H9 (cell line): Measurements from ENCODE around the gene RAD18. TPM values are rescaled to one million over a fixed set of nuclear protein-coding genes. Genes with fewer than 3 reads are reported as not detected.
A peak's percentile ranks its signal among the peaks of the same experiment; 100 is the strongest.

Experiments
- DNase-seq: peaks from one replicate; pipeline ENCODE4 v3.0.0-alpha.2; 2017
- H2AFZ ChIP-seq: one replicate; pipeline ENCODE4 v1.6.1; 2013; ENCODE audit warnings: mild to moderate bottlenecking, low read length, control low read depth, moderate library complexity
- H2AK5ac ChIP-seq: 2 replicates; pipeline ENCODE4 v1.6.1; 2013; ENCODE audit warnings: low read length, control low read depth, mixed read lengths; ENCODE audit not compliant: insufficient read length
- H2BK120ac ChIP-seq: one replicate; pipeline ENCODE4 v1.6.1; 2013; ENCODE audit warnings: low read depth, mild to moderate bottlenecking, low read length, control low read depth, inconsistent platforms; ENCODE audit not compliant: poor library complexity, severe bottlenecking
- H2BK12ac ChIP-seq: 2 replicates; pipeline ENCODE4 v1.6.1; 2013; ENCODE audit warnings: low read length, control low read depth, mixed read lengths, low read depth; ENCODE audit not compliant: insufficient read length
- H2BK15ac ChIP-seq: 2 replicates; pipeline ENCODE4 v1.6.1; 2013; ENCODE audit warnings: low read depth, low read length, control low read depth
- H2BK20ac ChIP-seq: one replicate; pipeline ENCODE4 v1.6.1; 2013; ENCODE audit warnings: low read depth, mild to moderate bottlenecking, low read length, control low read depth, inconsistent platforms; ENCODE audit not compliant: poor library complexity, severe bottlenecking
- H2BK5ac ChIP-seq: 2 replicates; pipeline ENCODE4 v1.6.1; 2013; ENCODE audit warnings: low read length, control low read depth, mixed read lengths; ENCODE audit not compliant: insufficient read length
- H3K14ac ChIP-seq: 2 replicates; pipeline ENCODE4 v1.6.1; 2013; ENCODE audit warnings: low read length, control low read depth; ENCODE audit not compliant: insufficient read depth
- H3K18ac ChIP-seq: 2 replicates; pipeline ENCODE4 v1.6.1; 2013; ENCODE audit warnings: low read depth, mild to moderate bottlenecking, mixed read lengths, low read length, control low read depth; ENCODE audit not compliant: insufficient read length
- H3K23ac ChIP-seq: 2 replicates; pipeline ENCODE4 v1.6.1; 2013; ENCODE audit warnings: low read length, control low read depth, mixed read lengths, low read depth; ENCODE audit not compliant: insufficient read length
- H3K23me2 ChIP-seq: 2 replicates; pipeline ENCODE4 v1.6.1; 2013; ENCODE audit warnings: low read depth, mild to moderate bottlenecking, mixed read lengths, low read length, control low read depth; ENCODE audit not compliant: insufficient read length, poor library complexity, severe bottlenecking
- H3K27ac ChIP-seq: 2 replicates; pipeline ENCODE4 v1.5.1; 2013; ENCODE audit warnings: low read length, control low read depth, mixed read lengths, low read depth; ENCODE audit not compliant: insufficient read length
- H3K27me3 ChIP-seq: 2 replicates; pipeline ENCODE4 v1.6.1; 2013; ENCODE audit warnings: low read length, control low read depth, inconsistent platforms; ENCODE audit not compliant: insufficient read depth
- H3K4ac ChIP-seq: 2 replicates; pipeline ENCODE4 v1.6.1; 2013; ENCODE audit warnings: low read depth, mild to moderate bottlenecking, control low read depth, inconsistent platforms, low read length, moderate library complexity
- H3K4me1 ChIP-seq: 2 replicates; pipeline ENCODE4 v1.6.1; 2013; ENCODE audit warnings: low read length, control low read depth, inconsistent platforms; ENCODE audit not compliant: insufficient read depth
- H3K4me2 ChIP-seq: 2 replicates; pipeline ENCODE4 v1.6.1; 2013; ENCODE audit warnings: low read length, control low read depth, mixed read lengths; ENCODE audit not compliant: insufficient read length, insufficient read depth
- H3K56ac ChIP-seq: 2 replicates; pipeline ENCODE4 v1.6.1; 2013; ENCODE audit warnings: low read depth, mild to moderate bottlenecking, mixed read lengths, low read length, control low read depth; ENCODE audit not compliant: insufficient read length
- H3K79me1 ChIP-seq: 2 replicates; pipeline ENCODE4 v1.6.1; 2013; ENCODE audit warnings: low read depth, mild to moderate bottlenecking, moderate library complexity, low read length, control low read depth, inconsistent platforms; ENCODE audit not compliant: insufficient read depth, poor library complexity, severe bottlenecking
- H3K79me2 ChIP-seq: 2 replicates; pipeline ENCODE4 v1.6.1; 2013; ENCODE audit warnings: low read length, control low read depth, inconsistent platforms; ENCODE audit not compliant: insufficient read depth
- H3K9ac ChIP-seq: 2 replicates; pipeline ENCODE4 v1.6.1; 2013; ENCODE audit warnings: low read length, control low read depth, mixed read lengths; ENCODE audit not compliant: insufficient read length; ENCODE audit errors: extremely low read depth
- H3K9me3 ChIP-seq: one replicate; pipeline ENCODE4 v1.6.1; 2013; ENCODE audit warnings: low read depth, low read length, inconsistent platforms; ENCODE audit not compliant: control insufficient read depth
- H3T11ph ChIP-seq: one replicate; pipeline ENCODE4 v1.6.1; 2013; ENCODE audit warnings: mild to moderate bottlenecking, low read length, control low read depth, inconsistent platforms
- H4K20me1 ChIP-seq: one replicate; pipeline ENCODE4 v1.6.1; 2013; ENCODE audit not compliant: control insufficient read depth, insufficient read length, insufficient read depth
- H4K5ac ChIP-seq: 2 replicates; pipeline ENCODE4 v1.6.1; 2013; ENCODE audit warnings: low read depth, mild to moderate bottlenecking, mixed read lengths, low read length, control low read depth; ENCODE audit not compliant: insufficient read length
- H4K8ac ChIP-seq: replicated peaks from 2 replicates; pipeline ENCODE4 v1.6.1; 2013; ENCODE audit warnings: low read length, control low read depth, mixed read lengths, low read depth; ENCODE audit not compliant: insufficient read length
- H4K91ac ChIP-seq: 2 replicates; pipeline ENCODE4 v1.6.1; 2013; ENCODE audit warnings: low read depth, mild to moderate bottlenecking, moderate library complexity, mixed read lengths, low read length, control low read depth; ENCODE audit not compliant: insufficient read length
- H3K27ac Mint-ChIP-seq, 3 experiments: 2 replicates in 2 of 3; 3 replicates in 1 of 3; pipeline ENCODE4 v1.8.0; 2020 to 2021; ENCODE audit warnings: mixed read lengths in 3 of 3, mild to moderate bottlenecking in 1 of 3, moderate library complexity in 1 of 3
- H3K27me3 Mint-ChIP-seq: 2 replicates; pipeline ENCODE4 v1.8.0; 2021; ENCODE audit warnings: low read depth, mild to moderate bottlenecking, moderate library complexity, mixed read lengths
- H3K36me3 Mint-ChIP-seq, 3 experiments: 2 replicates in 2 of 3; 3 replicates in 1 of 3; pipeline ENCODE4 v1.8.0; 2020 to 2021; ENCODE audit warnings: low read depth in 3 of 3, mixed read lengths in 3 of 3; ENCODE audit not compliant: insufficient read depth in 1 of 3
- H3K4me1 Mint-ChIP-seq, 2 experiments: 2 replicates each; pipeline ENCODE4 v1.8.0; 2020; ENCODE audit warnings: mixed read lengths in 2 of 2
- H3K4me3 Mint-ChIP-seq, 2 experiments: 2 replicates in 1 of 2; 3 replicates in 1 of 2; pipeline ENCODE4 v1.8.0; 2020 to 2021; ENCODE audit warnings: mild to moderate bottlenecking in 2 of 2, mixed read lengths in 2 of 2, moderate library complexity in 1 of 2
- H3K9me3 Mint-ChIP-seq, 2 experiments: 2 replicates in 1 of 2; 3 replicates in 1 of 2; pipeline ENCODE4 v1.8.0; 2020; ENCODE audit warnings: mild to moderate bottlenecking in 2 of 2, mixed read lengths in 2 of 2, moderate library complexity in 1 of 2
- CTCF ChIP-seq: fragments of 200-600 bp; sonication (generic); conservative IDR thresholded peaks from 3 replicates; pipeline ENCODE4 v1.8.0; 2021; ENCODE audit warnings: antibody characterized with exemption, mild to moderate bottlenecking
- WGBS: extraction: QIAGEN DNeasy Blood & Tissue Kit; methylation state at CpG from one replicate; pipeline ENCODE4 v1.1.7; 2013; ENCODE audit warnings: missing lambda C conversion rate, low lambda C conversion rate, mixed read lengths; ENCODE audit not compliant: insufficient read length; ENCODE audit errors: extremely low coverage; 5-methylcytosine and 5-hydroxymethylcytosine counted together
- total RNA-seq: library from RNA; stranded (reverse); gene quantifications from 2 replicates; pipeline ENCODE4 v1.2.1, GENCODE V29; 2021

RAD18 gene
- total RNA-seq, 1 experiment from 2014 or later: 27.8 TPM

- H3K4ac ChIP-seq: no peak overlapping the region
- no peak overlapping the region for H3K23ac ChIP-seq
- no peak overlapping the region for H2BK120ac ChIP-seq
- no peak overlapping the region for H3K14ac ChIP-seq
- Mint-ChIP-seq H3K27ac (peak overlapping the region; percentile 67 to 95 (median 78); a peak in 6 of 7 replicates), H3K36me3 (peaks cover 22 to 57% (median 31%) of the 10 kb centered on the region in 3 experiments), H3K4me3 (no peak overlapping the region), H3K4me1 (peaks cover 12 to 13% of the 10 kb centered on the region in 2 experiments), H3K27me3 (no peaks in the 10 kb centered on the region), H3K9me3 (peaks cover 4 to 13% of the 10 kb centered on the region in 2 experiments; a peak in 3 of 5 replicates)
- no peak overlapping the region for H2BK20ac ChIP-seq
- no peak overlapping the region for H3K56ac ChIP-seq
- H2AFZ ChIP-seq: no peak overlapping the region
- peak overlapping the region; percentile 13 for H3K4me2 ChIP-seq
- H3K4me1 ChIP-seq: peaks cover 6% of the 10 kb centered on the region; the same call in 1 of the 2 replicates
- no peak overlapping the region for H2BK5ac ChIP-seq
- H3K27me3 ChIP-seq: no peaks in the 10 kb centered on the region
- H2BK15ac ChIP-seq: no peak overlapping the region
- peak overlapping the region; percentile 18 for H4K91ac ChIP-seq
- no peak overlapping the region for H4K5ac ChIP-seq
- WGBS: no CpG with 5 or more reads among the region's 3 CpGs
- no peak overlapping the region for H3T11ph ChIP-seq
- peak overlapping the region; percentile 79 for H3K27ac ChIP-seq
- H3K9me3 ChIP-seq: no peaks in the 10 kb centered on the region
- H2AK5ac ChIP-seq: no peak overlapping the region
- H3K79me2 ChIP-seq: no peaks in the 10 kb centered on the region
- TF ChIP-seq CTCF: no peak
- H3K79me1 ChIP-seq: no peaks in the 10 kb centered on the region
- H4K20me1 ChIP-seq: no peaks in the 10 kb centered on the region
- peak overlapping the region; percentile 54 for H3K18ac ChIP-seq
- H3K9ac ChIP-seq: no peak overlapping the region
- DNase-seq: peak; percentile 63
- H2BK12ac ChIP-seq: no peak overlapping the region
- H4K8ac ChIP-seq: no peak overlapping the region
- H3K23me2 ChIP-seq: no peaks in the 10 kb centered on the region
Measured at GRCh38 chr3:8882171-8882593, 81.1 kb downstream of the RAD18 start.
